Choroid plexus epithelial cell (primary cell): ENCODE data around the gene KIF1A.

Experiments used
- DNase-seq: peaks from one replicate; pipeline ENCODE4 v3.0.0-alpha.2; 2010; ENCODE audit warnings: low read depth
- H3K4me3 ChIP-seq: 2 replicates; pipeline ENCODE4 v1.5.1; 2011; ENCODE audit warnings: low read depth, mild to moderate bottlenecking, control low read depth, low read length, moderate library complexity
- TF ChIP-seq, protein P1 (sequence below): conservative IDR thresholded peaks from 2 replicates; pipeline ENCODE4 v1.5.1; 2011; ENCODE audit warnings: low read depth, mild to moderate bottlenecking, control low read depth, inconsistent platforms, low read length, moderate library complexity

The KIF1A gene

DNA sequence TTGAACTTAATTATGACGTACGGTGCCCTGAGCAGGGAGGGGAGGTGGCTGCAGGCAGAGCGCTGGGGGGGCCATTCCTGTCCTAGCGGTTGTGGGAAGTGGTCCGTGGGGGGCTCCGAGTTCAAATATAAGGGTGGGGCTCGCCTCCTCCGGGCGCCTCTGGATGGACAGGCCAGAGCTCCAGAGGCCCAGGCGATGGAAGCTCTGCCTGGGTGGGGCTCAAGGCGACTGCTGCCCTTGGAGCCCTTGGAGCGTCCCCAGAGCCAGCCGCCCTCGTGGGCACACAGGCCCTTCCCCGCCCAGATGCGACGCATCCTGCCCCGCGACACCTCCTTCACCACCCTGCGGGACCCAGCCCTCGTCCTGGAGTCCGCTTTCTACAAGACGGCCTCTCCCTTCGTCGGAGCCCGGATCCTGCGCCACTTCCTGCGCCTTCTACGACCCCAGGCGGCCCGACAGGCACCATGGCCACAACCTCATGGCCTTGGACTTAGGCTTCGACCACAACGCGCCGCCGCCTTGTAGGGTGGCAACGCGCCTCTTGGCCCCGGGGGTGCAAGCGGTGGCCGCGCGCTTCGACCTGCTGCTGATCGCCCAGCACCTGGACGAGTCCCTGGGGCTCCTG, 147.8 kb downstream of the KIF1A start:
- no peak for DNase-seq
- H3K4me3 ChIP-seq = no peak overlapping the region
- TF ChIP-seq, protein P1, sequence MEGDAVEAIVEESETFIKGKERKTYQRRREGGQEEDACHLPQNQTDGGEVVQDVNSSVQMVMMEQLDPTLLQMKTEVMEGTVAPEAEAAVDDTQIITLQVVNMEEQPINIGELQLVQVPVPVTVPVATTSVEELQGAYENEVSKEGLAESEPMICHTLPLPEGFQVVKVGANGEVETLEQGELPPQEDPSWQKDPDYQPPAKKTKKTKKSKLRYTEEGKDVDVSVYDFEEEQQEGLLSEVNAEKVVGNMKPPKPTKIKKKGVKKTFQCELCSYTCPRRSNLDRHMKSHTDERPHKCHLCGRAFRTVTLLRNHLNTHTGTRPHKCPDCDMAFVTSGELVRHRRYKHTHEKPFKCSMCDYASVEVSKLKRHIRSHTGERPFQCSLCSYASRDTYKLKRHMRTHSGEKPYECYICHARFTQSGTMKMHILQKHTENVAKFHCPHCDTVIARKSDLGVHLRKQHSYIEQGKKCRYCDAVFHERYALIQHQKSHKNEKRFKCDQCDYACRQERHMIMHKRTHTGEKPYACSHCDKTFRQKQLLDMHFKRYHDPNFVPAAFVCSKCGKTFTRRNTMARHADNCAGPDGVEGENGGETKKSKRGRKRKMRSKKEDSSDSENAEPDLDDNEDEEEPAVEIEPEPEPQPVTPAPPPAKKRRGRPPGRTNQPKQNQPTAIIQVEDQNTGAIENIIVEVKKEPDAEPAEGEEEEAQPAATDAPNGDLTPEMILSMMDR = no peak

DNA sequence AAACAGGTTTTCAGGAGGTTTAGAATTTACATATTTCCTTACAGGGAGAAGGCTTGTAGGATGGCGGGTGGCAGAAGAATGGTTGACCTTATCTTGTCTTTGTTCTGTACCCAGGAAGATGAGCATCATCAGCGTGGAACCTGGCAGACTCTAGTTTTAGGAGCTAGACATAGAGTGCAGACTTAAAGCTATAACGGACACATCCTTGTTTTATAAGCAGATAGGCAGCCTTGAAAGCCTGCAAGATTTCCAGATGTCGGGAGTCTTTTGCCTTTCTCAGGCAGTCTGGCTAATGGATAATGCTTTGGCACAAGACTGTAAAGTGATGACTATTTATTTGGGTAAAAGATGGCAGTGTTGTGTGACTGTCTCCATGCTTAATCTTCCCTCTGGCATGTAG, 149.1 kb downstream of the KIF1A start:
- H3K4me3 ChIP-seq = no peak overlapping the region
- TF ChIP-seq, protein P1 = no peak
- no peak for DNase-seq

DNA sequence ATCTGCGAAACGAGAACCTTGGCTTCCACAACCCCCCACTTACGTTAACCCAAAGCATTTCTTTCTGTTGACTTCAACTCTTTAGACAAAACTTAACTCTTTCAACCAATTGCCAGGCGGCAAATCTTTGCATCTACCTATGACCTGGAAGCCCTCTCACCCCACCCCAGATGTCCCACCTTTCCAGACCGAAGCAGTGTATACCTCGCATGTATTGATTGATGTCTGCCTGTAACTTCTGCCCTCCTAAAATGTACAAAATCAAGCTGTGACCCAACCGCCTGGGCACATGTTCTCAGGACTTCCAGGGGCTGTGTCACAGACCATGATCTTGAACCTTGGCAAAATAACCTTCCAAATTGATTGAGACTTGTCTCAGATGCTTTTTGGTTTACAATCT, 149.6 kb downstream of the KIF1A start:
- no peak overlapping the region for H3K4me3 ChIP-seq
- DNase-seq = no peak
- TF ChIP-seq, protein P1 = no peak

DNA sequence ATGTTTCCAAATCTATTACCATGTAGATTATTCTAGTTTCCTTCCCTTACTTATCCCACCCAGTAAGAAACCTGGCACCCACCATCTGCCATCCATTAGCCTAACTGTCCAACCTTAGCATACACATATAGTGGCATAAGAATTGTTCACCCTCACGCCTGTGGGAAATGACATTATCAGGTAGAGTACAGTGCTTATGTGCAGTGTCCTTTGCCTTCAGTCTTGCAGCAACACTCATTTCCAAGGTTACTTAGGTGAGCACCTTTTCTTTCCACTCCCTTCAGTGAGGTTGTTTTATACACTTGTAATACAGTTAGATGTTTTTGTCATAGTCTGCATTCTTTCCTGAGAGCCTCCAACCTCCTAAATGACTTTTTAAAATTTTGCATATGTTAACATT, 155.4 kb downstream of the KIF1A start:
- DNase-seq = no peak
- TF ChIP-seq, protein P1 = no peak
- no peak overlapping the region for H3K4me3 ChIP-seq
